ENCODE measurements around the gene ST8SIA1. TPM values are rescaled to one million over a fixed set of nuclear protein-coding genes. Genes with fewer than 3 reads are reported as not detected.

Gene ST8SIA1
- total RNA-seq, 2 experiments from 2014 or later: 5.6 to 5.7 TPM

DNA sequence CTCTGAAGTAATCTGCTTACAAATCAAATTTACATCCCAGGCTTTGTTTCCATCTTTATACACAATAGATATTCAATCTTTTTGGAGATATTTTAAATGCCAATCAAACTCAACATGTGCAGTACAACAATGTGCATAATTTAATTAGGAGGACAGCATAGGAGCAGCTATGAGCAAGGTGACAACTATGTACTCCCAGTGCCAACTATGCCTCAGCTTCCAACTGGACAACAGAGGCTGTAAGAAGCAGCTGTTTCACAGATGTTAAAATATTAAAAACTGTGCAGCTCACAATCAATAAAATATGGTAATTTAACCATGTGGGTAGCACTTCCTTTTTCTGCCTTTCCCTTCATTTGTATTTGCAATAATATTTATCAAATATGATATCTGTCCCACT, 99.9 kb downstream of the ST8SIA1 start:
- POLR2A ChIA-PET: no interaction called here
- TF ChIP-seq, protein P1, sequence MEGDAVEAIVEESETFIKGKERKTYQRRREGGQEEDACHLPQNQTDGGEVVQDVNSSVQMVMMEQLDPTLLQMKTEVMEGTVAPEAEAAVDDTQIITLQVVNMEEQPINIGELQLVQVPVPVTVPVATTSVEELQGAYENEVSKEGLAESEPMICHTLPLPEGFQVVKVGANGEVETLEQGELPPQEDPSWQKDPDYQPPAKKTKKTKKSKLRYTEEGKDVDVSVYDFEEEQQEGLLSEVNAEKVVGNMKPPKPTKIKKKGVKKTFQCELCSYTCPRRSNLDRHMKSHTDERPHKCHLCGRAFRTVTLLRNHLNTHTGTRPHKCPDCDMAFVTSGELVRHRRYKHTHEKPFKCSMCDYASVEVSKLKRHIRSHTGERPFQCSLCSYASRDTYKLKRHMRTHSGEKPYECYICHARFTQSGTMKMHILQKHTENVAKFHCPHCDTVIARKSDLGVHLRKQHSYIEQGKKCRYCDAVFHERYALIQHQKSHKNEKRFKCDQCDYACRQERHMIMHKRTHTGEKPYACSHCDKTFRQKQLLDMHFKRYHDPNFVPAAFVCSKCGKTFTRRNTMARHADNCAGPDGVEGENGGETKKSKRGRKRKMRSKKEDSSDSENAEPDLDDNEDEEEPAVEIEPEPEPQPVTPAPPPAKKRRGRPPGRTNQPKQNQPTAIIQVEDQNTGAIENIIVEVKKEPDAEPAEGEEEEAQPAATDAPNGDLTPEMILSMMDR (IDR thresholded peaks at IDR 0.05): no peak
- Histone ChIP-seq H3K4me1 (ENCODE audit: insufficient read depth, low read length) (no peaks in the 10 kb centered on the region), H3K36me3 (ENCODE audit: insufficient read depth, low read length) (no peaks in the 10 kb centered on the region), H3K27me3 (ENCODE audit: control insufficient read depth in 1 of 2, insufficient read depth in 2 of 2, low read length in 2 of 2) (no peaks in the 10 kb centered on the region), H3K9me3 (ENCODE audit: control insufficient read depth in 1 of 2, insufficient read depth in 1 of 2, low read length in 2 of 2) (no peaks in the 10 kb centered on the region), H3K4me3 (ENCODE audit: low read length) (no peak overlapping the region), H3K27ac (ENCODE audit: low read depth in 1 of 2, low read length in 2 of 2) (no peak overlapping the region)
- CTCF ChIA-PET: no interaction called here
- ATAC-seq (ENCODE audit: poor library complexity): no peak
- H3K4me1 Mint-ChIP-seq (ENCODE audit: low read depth): no peaks in the 10 kb centered on the region
- H3K27me3 Mint-ChIP-seq: no peaks in the 10 kb centered on the region
- intact Hi-C loops (cut with DNase I, micrococcal nuclease): no loop called here
- H3K27ac Mint-ChIP-seq: no peak overlapping the region
- H3K9me3 Mint-ChIP-seq: no peaks in the 10 kb centered on the region
- DNase-seq: no peak
- H3K36me3 Mint-ChIP-seq (ENCODE audit: low read depth): no peaks in the 10 kb centered on the region
- H3K4me3 Mint-ChIP-seq: no peak overlapping the region

DNA sequence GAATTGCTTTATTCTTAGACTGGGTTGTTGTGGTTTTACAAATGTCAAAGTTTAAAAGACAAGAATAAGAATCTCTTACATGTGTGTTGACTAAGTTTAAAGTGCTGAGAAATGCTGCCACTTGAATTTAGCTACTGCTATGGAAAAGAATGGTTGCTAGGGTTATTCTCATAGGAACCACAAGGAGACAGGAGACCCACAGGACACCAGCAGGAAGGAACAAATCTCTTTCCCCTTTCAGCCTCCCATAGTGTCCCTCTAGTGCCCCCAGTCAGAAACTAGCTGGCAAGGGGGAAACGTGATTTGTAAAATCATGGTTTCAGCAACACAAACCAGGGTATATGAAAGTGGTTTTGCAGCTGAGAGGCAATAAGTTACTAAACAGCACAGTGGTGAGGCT, 102.7 kb downstream of the ST8SIA1 start:
- no peak for DNase-seq
- CTCF ChIA-PET: no interaction called here
- intact Hi-C loops (cut with DNase I, micrococcal nuclease): no loop called here
- Mint-ChIP-seq H3K9me3 (no peaks in the 10 kb centered on the region), H3K4me3 (no peak overlapping the region), H3K36me3 (ENCODE audit: low read depth) (no peaks in the 10 kb centered on the region), H3K27me3 (no peaks in the 10 kb centered on the region), H3K27ac (no peak overlapping the region), H3K4me1 (ENCODE audit: low read depth) (no peaks in the 10 kb centered on the region)
- Histone ChIP-seq H3K9me3 (ENCODE audit: control insufficient read depth in 1 of 2, insufficient read depth in 1 of 2, low read length in 2 of 2) (no peaks in the 10 kb centered on the region), H3K36me3 (ENCODE audit: insufficient read depth, low read length) (no peaks in the 10 kb centered on the region), H3K27me3 (ENCODE audit: control insufficient read depth in 1 of 2, insufficient read depth in 2 of 2, low read length in 2 of 2) (no peaks in the 10 kb centered on the region), H3K4me3 (ENCODE audit: low read length) (no peak overlapping the region), H3K4me1 (ENCODE audit: insufficient read depth, low read length) (no peaks in the 10 kb centered on the region), H3K27ac (ENCODE audit: low read depth in 1 of 2, low read length in 2 of 2) (no peak overlapping the region)
- POLR2A ChIA-PET: no interaction called here
- no peak for ATAC-seq (ENCODE audit: poor library complexity)
- TF ChIP-seq, protein P1 (IDR thresholded peaks at IDR 0.05): no peak

DNA sequence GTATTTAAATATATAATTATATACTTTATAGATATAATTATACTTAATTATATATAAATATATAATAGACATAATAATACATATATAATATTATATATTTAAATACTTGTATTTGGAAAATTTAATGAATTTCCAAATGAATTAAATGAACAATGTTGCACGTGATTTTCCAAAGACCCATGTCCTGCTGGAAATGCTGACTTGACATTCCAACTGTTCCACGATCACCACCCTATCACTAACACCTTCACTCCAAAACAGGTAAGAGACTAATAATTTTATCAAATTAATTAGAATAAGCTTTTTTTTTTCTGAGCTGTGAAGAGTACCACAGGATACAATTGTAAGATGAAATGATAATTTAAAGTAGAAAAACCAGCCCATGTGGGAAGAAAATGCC, 103.4 kb downstream of the ST8SIA1 start:
- no peak for ATAC-seq (ENCODE audit: poor library complexity)
- H3K4me1 Mint-ChIP-seq (ENCODE audit: low read depth): no peaks in the 10 kb centered on the region
- Histone ChIP-seq H3K27me3 (ENCODE audit: control insufficient read depth in 1 of 2, insufficient read depth in 2 of 2, low read length in 2 of 2) (no peaks in the 10 kb centered on the region), H3K36me3 (ENCODE audit: insufficient read depth, low read length) (no peaks in the 10 kb centered on the region), H3K27ac (ENCODE audit: low read depth in 1 of 2, low read length in 2 of 2) (no peak overlapping the region), H3K4me3 (ENCODE audit: low read length) (no peak overlapping the region), H3K9me3 (ENCODE audit: control insufficient read depth in 1 of 2, insufficient read depth in 1 of 2, low read length in 2 of 2) (no peaks in the 10 kb centered on the region), H3K4me1 (ENCODE audit: insufficient read depth, low read length) (no peaks in the 10 kb centered on the region)
- intact Hi-C loops (cut with DNase I, micrococcal nuclease): no loop called here
- no peak for DNase-seq
- H3K27me3 Mint-ChIP-seq: no peaks in the 10 kb centered on the region
- H3K27ac Mint-ChIP-seq: no peak overlapping the region
- ChIA-PET POLR2A (no interaction called here), CTCF (no interaction called here)
- no peaks in the 10 kb centered on the region for H3K9me3 Mint-ChIP-seq
- no peak overlapping the region for H3K4me3 Mint-ChIP-seq
- TF ChIP-seq, protein P1 (IDR thresholded peaks at IDR 0.05): no peak
- H3K36me3 Mint-ChIP-seq (ENCODE audit: low read depth): no peaks in the 10 kb centered on the region
